HEK293T (cell line): ENCODE measurements around the gene RHEB.

Experiments used
- CTCF ChIA-PET: fragments of 350-600 bp; formaldehyde crosslinking; extraction: SDS; loops from one replicate; lab custom pipeline; 2021; ENCODE audit warnings: antibody characterized with exemption, inconsistent platforms; lab: Yijun Ruan, JAX
- POLR2A ChIA-PET: fragments of 350-600 bp; formaldehyde crosslinking; extraction: SDS; loops from one replicate; lab custom pipeline; 2020; ENCODE audit warnings: antibody characterized with exemption, inconsistent platforms; lab: Yijun Ruan, JAX
- DNase-seq: peaks from one replicate; pipeline ENCODE4 v3.0.0; 2012; ENCODE audit warnings: mixed read lengths; ENCODE audit errors: extremely low spot score
- ARNT ChIP-seq: fragments of 450-650 bp; IDR thresholded peaks from 2 replicates; pipeline ENCODE4 v1.6.1; 2017; ENCODE audit warnings: mild to moderate bottlenecking
- BHLHE40 ChIP-seq: fragments of 450-650 bp; IDR thresholded peaks from 2 replicates; pipeline ENCODE4 v1.6.1; 2016; ENCODE audit warnings: mild to moderate bottlenecking, moderate library complexity, borderline replicate concordance
- CTBP1 ChIP-seq: fragments of 450-650 bp; IDR thresholded peaks from 2 replicates; pipeline ENCODE4 v1.6.1; 2016; ENCODE audit warnings: borderline replicate concordance
- ELF4 ChIP-seq: fragments of 450-650 bp; IDR thresholded peaks from 2 replicates; pipeline ENCODE4 v1.6.1; 2017; ENCODE audit warnings: antibody characterized with exemption
- FOXA1 ChIP-seq: fragments of 450-650 bp; IDR thresholded peaks from 2 replicates; pipeline ENCODE4 v1.6.1; 2016; ENCODE audit warnings: mild to moderate bottlenecking
- FOXK2 ChIP-seq: fragments of 450-650 bp; IDR thresholded peaks from 2 replicates; pipeline ENCODE4 v1.6.1; 2016; ENCODE audit warnings: mild to moderate bottlenecking
- FOXM1 ChIP-seq: fragments of 450-650 bp; IDR thresholded peaks from 2 replicates; pipeline ENCODE4 v1.6.1; 2017; ENCODE audit warnings: mild to moderate bottlenecking, borderline replicate concordance
- HDGF ChIP-seq: fragments of 450-650 bp; IDR thresholded peaks from 2 replicates; pipeline ENCODE4 v1.6.1; 2017; ENCODE audit warnings: antibody characterized with exemption, borderline replicate concordance
- L3MBTL2 ChIP-seq: fragments of 450-650 bp; conservative IDR thresholded peaks from 2 replicates; pipeline ENCODE4 v1.6.1; 2016; ENCODE audit warnings: mild to moderate bottlenecking
- LEF1 ChIP-seq: fragments of 450-650 bp; IDR thresholded peaks from 2 replicates; pipeline ENCODE4 v1.6.1; 2017; ENCODE audit warnings: mild to moderate bottlenecking, borderline replicate concordance
- NFRKB ChIP-seq: fragments of 450-650 bp; IDR thresholded peaks from 2 replicates; pipeline ENCODE4 v1.6.1; 2016; ENCODE audit warnings: mild to moderate bottlenecking, moderate library complexity
- SP1 ChIP-seq: fragments of 450-650 bp; IDR thresholded peaks from 2 replicates; pipeline ENCODE4 v1.6.1; 2017
- SUZ12 ChIP-seq: fragments of 450-650 bp; IDR thresholded peaks from 2 replicates; pipeline ENCODE4 v1.6.1; 2016; ENCODE audit warnings: mild to moderate bottlenecking
- TARDBP ChIP-seq: fragments of 450-650 bp; IDR thresholded peaks from 2 replicates; pipeline ENCODE4 v1.6.1; 2016
- ZNF384 ChIP-seq: fragments of 450-650 bp; IDR thresholded peaks from 2 replicates; pipeline ENCODE4 v1.6.1; 2016
- TF ChIP-seq, protein P1 (sequence below): fragments of 450-650 bp; IDR thresholded peaks from 2 replicates; pipeline ENCODE4 v1.6.1; 2016

The RHEB gene

DNA sequence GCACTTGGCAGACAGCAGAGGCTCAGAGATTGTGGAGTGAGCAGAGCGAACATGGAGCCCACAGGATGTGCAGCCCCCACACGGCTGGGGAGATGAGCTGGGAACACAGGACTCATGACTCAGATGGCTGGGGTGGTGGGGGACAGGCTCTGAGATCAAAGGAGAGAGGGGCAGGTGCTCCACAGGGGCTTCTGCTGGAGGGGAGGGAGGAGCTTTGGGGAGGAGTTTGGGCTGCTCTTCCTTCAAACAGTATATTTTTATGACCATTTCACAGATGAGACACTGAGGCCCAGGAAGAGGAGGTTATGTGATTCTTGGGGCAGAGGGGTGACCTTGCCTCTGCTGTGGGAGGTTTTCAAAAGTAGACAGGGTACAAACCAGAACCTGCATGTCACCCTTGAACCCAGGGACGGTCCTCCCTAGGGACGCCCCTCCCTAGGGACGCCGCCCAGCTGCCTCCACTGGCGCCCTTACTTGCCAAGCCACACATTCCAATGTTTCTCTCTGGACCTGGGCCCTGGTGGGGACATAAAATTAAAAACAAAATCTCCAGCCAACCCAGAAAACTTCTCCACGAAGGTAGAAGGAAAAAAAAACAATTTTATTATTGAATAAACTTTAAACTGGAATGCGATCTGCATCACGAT is 78.8 kb downstream of the RHEB start:
- TF ChIP-seq, protein P1, sequence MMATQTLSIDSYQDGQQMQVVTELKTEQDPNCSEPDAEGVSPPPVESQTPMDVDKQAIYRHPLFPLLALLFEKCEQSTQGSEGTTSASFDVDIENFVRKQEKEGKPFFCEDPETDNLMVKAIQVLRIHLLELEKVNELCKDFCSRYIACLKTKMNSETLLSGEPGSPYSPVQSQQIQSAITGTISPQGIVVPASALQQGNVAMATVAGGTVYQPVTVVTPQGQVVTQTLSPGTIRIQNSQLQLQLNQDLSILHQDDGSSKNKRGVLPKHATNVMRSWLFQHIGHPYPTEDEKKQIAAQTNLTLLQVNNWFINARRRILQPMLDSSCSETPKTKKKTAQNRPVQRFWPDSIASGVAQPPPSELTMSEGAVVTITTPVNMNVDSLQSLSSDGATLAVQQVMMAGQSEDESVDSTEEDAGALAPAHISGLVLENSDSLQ = no peak
- TF ChIP-seq BHLHE40 = no peak
- TF ChIP-seq ARNT = no peak
- TF ChIP-seq SUZ12 = no peak
- no peak for TF ChIP-seq SP1
- no peak for TF ChIP-seq NFRKB
- TF ChIP-seq HDGF = no peak
- TF ChIP-seq FOXK2 = no peak
- TF ChIP-seq L3MBTL2 = no peak
- no peak for TF ChIP-seq CTBP1
- no peak for TF ChIP-seq FOXM1
- no peak for TF ChIP-seq TARDBP
- CTCF ChIA-PET = no interaction called here
- POLR2A ChIA-PET = no interaction called here
- no peak for DNase-seq

DNA sequence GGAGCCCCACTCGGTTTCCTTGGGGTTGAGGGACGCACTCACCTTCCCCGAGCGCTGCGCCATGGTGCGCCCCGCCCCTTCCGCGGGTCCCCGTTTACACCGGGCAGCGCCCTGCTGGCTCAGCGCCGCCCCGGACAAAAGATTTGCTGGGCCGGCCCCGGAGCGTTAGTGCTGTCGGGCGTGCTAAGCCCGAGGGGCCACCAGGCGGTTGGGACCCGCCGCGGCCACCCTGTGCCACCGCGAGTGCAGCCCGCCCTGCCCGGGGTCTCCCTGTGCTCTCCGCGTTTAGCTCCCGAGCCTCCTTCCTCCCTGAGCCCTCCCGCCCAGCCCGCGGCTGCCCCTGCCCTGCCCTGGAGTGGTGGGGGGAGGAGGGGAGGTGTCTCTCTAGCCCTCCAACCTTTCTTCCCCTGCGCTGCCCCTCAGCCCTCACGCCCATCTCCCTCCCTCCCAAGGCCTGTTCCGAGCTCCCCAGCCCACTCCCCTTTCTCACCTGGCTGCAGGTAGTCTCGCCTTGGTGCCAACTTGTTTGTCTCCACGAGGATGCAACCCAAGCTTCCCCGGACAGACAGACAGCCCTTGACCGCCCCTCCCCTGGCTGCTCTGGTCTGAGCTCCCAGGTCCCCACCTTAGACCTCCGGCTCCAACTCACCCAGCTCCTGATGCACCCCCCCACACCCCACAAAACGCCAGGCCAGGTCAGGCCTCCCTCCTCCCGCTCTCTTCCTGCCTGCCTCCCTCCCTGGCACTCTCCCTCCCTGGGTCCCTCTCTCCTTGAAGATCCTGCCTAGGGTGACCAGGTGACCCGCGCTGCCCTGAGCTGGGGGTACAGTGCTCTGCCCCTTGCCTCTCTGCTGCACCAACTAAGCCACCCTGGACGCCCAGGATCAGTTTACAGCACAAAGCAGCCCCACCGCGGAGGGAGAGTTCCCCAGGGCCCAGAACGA is 79.6 kb downstream of the RHEB start, which contains the start of gene CRYGN:
Gene CRYGN, minus strand, starts transcription at position 287 of the 944 bp plus-strand sequence. Its CDS starts 224 bp downstream, at position 63.
- ChIA-PET CTCF (no interaction called here), POLR2A (no interaction called here)
- TF ChIP-seq SP1 (no peak), FOXM1 (no peak), BHLHE40 (no peak), NFRKB (no peak), LEF1 (no peak), FOXK2 (no peak), SUZ12 (no peak), ZNF384 (no peak), ELF4 (no peak), L3MBTL2 (no peak), CTBP1 (no peak), HDGF (no peak), TARDBP (no peak), FOXA1 (no peak), ARNT (no peak)
- TF ChIP-seq, protein P1 = no peak
- DNase-seq = no peak

DNA sequence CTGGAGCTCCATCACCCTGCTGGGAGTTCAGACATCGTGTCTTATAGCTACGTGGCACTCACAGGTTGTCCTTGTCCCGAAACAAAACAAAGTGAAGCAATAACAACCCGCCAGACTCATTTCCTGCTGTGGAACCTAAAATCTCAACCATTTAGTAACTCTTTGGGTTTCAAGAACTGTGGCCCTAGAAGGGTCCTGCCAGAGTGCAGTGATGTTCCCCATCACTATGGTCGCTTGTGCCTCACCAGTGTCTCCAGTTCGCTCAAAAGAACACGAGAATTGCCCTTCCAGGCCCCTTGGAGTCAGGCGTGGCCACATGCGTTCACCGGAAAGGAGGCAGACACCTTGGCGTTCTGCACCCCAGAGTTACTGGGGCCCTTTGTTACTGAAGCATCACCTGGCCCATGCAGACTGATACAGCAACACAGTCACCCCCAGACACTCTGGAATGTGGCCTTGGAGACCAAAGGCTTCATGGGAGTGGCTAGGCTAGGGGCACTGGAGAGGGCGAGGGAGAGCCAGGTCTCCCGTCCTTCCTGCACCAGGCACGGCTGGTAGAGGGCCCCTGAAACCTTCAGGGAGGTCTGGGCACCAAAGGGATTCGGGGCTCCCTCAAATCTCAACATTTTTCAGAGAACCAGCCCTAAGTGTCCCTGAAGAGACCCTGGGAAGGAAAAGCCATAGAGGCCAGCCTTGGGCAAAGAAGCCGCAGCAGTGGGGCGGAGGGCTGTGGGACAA is 80.7 kb downstream of the RHEB start:
- ChIA-PET CTCF (no interaction called here), POLR2A (no interaction called here)
- no peak for TF ChIP-seq ELF4
- no peak for TF ChIP-seq LEF1
- no peak for TF ChIP-seq TARDBP
- TF ChIP-seq HDGF = no peak
- TF ChIP-seq ARNT = no peak
- TF ChIP-seq SP1 = no peak
- no peak for TF ChIP-seq BHLHE40
- TF ChIP-seq, protein P1 = no peak
- TF ChIP-seq FOXA1 = no peak
- no peak for TF ChIP-seq ZNF384
- no peak for TF ChIP-seq FOXK2
- TF ChIP-seq CTBP1 = no peak
- TF ChIP-seq L3MBTL2 = no peak
- no peak for TF ChIP-seq FOXM1
- no peak for DNase-seq

DNA sequence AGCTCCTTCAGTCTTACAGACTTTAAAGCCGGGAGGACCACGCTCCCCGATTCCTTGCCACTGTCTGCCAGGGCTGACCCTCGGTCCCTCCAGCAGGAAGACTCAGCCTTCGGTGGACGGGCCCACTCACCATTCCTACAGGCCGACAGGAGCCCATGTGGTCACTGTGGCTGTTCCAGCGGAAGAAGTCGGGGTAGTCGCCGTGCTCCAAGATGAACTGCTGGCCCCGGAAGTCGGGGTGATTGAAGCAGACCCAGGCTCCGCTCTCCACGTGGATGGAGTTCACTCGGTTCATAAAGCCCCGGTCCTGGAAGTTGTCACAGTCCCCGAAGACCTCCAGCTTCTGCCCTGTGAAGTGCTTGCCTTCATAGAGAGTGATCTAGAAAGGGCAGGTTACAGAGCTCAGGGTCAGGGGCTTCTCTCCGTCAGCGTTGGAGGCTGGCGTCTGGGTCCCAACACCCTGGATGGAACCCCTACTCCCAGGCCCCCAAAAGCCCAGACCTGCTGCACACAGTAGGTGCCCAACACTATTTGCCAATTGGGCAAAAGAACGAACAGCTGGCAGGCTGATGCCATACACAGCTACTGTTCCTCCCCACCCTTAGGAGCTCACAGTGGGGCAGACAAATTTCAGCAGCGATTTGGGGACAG is 81.7 kb downstream of the RHEB start:
- ChIA-PET POLR2A (no interaction called here), CTCF (interaction anchor here (0.9 kb wide), 1 partner anchor 86 kb away, joined by 3 read pairs; no protein-coding TSS in a partner anchor)
- no peak for TF ChIP-seq ZNF384
- TF ChIP-seq LEF1 = no peak
- TF ChIP-seq FOXA1 = no peak
- no peak for TF ChIP-seq ELF4
- no peak for TF ChIP-seq FOXK2
- no peak for TF ChIP-seq BHLHE40
- no peak for TF ChIP-seq TARDBP
- DNase-seq = no peak

DNA sequence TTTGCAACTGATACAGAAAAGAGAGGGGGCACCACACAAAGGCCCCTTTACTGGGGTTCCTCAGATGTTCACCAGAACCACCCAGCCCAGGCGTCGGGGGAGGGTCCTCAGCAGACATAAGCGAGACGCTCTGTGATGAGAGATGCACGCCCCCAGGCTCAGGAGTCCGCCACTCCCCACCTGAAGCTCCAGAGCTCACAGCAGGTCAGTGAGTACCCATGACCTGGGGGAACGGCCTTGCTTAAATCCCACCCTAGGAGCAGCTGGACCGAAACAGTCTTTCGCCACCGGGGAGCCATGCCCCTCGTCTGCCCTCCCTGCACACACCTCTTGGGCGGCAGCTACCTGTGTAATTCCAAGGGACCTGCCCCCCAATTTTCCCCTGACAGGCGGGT is 82.5 kb downstream of the RHEB start:
- ChIA-PET POLR2A (no interaction called here), CTCF (interaction anchor here (0.9 kb wide), 1 partner anchor 86 kb away, joined by 3 read pairs; no protein-coding TSS in a partner anchor)
- DNase-seq = no peak
- TF ChIP-seq ELF4 (no peak), L3MBTL2 (no peak), ZNF384 (no peak), SUZ12 (no peak), LEF1 (no peak)
